NCI-H146 (cell line): Measurements from ENCODE around the gene PGAP2.

Experiments used
- DNase-seq: peaks from one replicate; lab custom pipeline; 2025; lab: John Stamatoyannopoulos, UW

Gene PGAP2

GRCh38 chr11:3831378-3832239, 23.2 kb downstream of the PGAP2 start:
- DNase-seq, result no peak

GRCh38 chr11:3832816-3833215, 24.5 kb downstream of the PGAP2 start:
- DNase-seq, result no peak

GRCh38 chr11:3833449-3833848, 25.1 kb downstream of the PGAP2 start:
- no peak for DNase-seq

GRCh38 chr11:3834349-3834663, 25.9 kb downstream of the PGAP2 start:
- no peak for DNase-seq

- DNase-seq, result no peak
Observed at GRCh38 chr11:3834664-3835461, 26.5 kb downstream of the PGAP2 start.

- no peak for DNase-seq
Observed at GRCh38 chr11:3835751-3836150, 27.4 kb downstream of the PGAP2 start.

- no peak for DNase-seq
Observed at GRCh38 chr11:3836903-3837302, 28.5 kb downstream of the PGAP2 start.

- no peak for DNase-seq
Observed at GRCh38 chr11:3837793-3838192, 29.4 kb downstream of the PGAP2 start.

- no peak for DNase-seq
Observed at GRCh38 chr11:3838504-3838903, 30.1 kb downstream of the PGAP2 start.

GRCh38 chr11:3840004-3840869, 31.9 kb downstream of the PGAP2 start:
- DNase-seq, result peak; percentile 39

GRCh38 chr11:3840870-3841425, 32.6 kb downstream of the PGAP2 start, which contains the start of gene RHOG:
RHOG (minus strand) TSS chr11:3840959; CDS start chr11:3828138, 12,821 bp downstream.
- DNase-seq, result peak; percentile 89

- DNase-seq, result peak; percentile 84
Observed at GRCh38 chr11:3841426-3842350, 33.3 kb downstream of the PGAP2 start.

- DNase-seq, result no peak
Observed at GRCh38 chr11:3843326-3843725, 35.0 kb downstream of the PGAP2 start.

GRCh38 chr11:3845246-3845645, 36.9 kb downstream of the PGAP2 start:
- DNase-seq, result no peak

- DNase-seq, result no peak
Observed at GRCh38 chr11:3845670-3846069, 37.3 kb downstream of the PGAP2 start.

GRCh38 chr11:3849297-3849874, 41.0 kb downstream of the PGAP2 start:
- peak; percentile 29 for DNase-seq

GRCh38 chr11:3853545-3853842, 45.1 kb downstream of the PGAP2 start:
- DNase-seq, result no peak

- no peak for DNase-seq
Observed at GRCh38 chr11:3853899-3854659, 45.7 kb downstream of the PGAP2 start.

GRCh38 chr11:3854660-3854976, 46.3 kb downstream of the PGAP2 start:
- DNase-seq, result no peak
